Adipocyte (in vitro differentiated cells): ENCODE measurements around the gene AP2A2.
A peak's percentile ranks its signal among the peaks of the same experiment; 100 is the strongest.

ENCODE experiments used
- DNase-seq: peaks from one replicate; pipeline ENCODE4 v3.0.0-alpha.2; 2015; ENCODE audit warnings: low read depth
- H3K27me3 ChIP-seq: replicated peaks from 2 replicates; pipeline ENCODE4 v1.7.0; 2013; ENCODE audit warnings: mild to moderate bottlenecking, low read length, moderate library complexity; ENCODE audit not compliant: control insufficient read depth, insufficient read depth
- H3K36me3 ChIP-seq: 2 replicates; pipeline ENCODE4 v1.7.0; 2013; ENCODE audit warnings: low read length, mild to moderate bottlenecking, moderate library complexity; ENCODE audit not compliant: control insufficient read depth, insufficient read depth, severe bottlenecking
- H3K4me1 ChIP-seq: 2 replicates; pipeline ENCODE4 v1.7.0; 2013; ENCODE audit warnings: mild to moderate bottlenecking, low read length, moderate library complexity; ENCODE audit not compliant: control insufficient read depth, insufficient read depth
- H3K4me3 ChIP-seq: 2 replicates; pipeline ENCODE4 v1.7.0; 2013; ENCODE audit warnings: mild to moderate bottlenecking, low read length, moderate library complexity
- H3K9ac ChIP-seq: 2 replicates; pipeline ENCODE4 v1.7.0; 2013; ENCODE audit warnings: mild to moderate bottlenecking, low read length, moderate library complexity
- H3K9me3 ChIP-seq: 2 replicates; pipeline ENCODE4 v1.7.0; 2013; ENCODE audit warnings: mild to moderate bottlenecking, low read length, moderate library complexity; ENCODE audit not compliant: control insufficient read depth

AP2A2 gene

GRCh38 chr11:925496-926301 is at the start of gene AP2A2:
Gene AP2A2 (plus strand): TSS chr11:925870. CDS start chr11:926022, 152 bp downstream.
- Histone ChIP-seq H3K4me3 (peak within 1 kb of the TSS; percentile 86), H3K9ac (peak within 1 kb of the TSS; percentile 87), H3K4me1 (peaks cover 12% of the 10 kb centered on the region), H3K27me3 (no peaks in the 10 kb centered on the region), H3K9me3 (no peaks in the 10 kb centered on the region), H3K36me3 (peaks cover 13% of the 10 kb centered on the region)
- DNase-seq = peak; percentile 97

DNA sequence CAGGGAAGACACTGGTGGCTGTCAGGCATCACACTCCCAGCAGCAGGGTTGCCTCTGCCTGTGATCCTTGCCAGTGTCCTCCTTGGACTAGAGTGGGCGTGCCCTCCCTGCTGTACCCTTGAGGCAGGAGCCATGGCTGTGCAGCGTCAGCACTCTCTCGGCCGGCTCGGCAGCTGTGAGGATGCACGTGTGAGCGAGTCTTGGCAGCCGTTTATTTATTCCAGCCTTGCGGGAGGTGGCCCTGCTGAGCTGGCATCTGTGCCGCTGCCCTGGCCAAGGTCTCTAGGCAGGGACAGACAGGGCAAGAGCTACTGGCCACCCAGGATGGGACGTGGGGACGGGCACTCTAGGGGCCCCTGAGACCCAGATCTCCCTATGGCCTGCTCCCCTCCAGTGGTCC is 49.1 kb upstream of the AP2A2 start:
- Histone ChIP-seq H3K9ac (no peak overlapping the region), H3K36me3 (peaks cover 15% of the 10 kb centered on the region)
- no peak for DNase-seq

GRCh38 chr11:877565-877964 is 48.1 kb upstream of the AP2A2 start:
- Histone ChIP-seq H3K9ac (no peak overlapping the region), H3K27me3 (no peaks in the 10 kb centered on the region), H3K4me3 (no peak overlapping the region), H3K4me1 (peaks cover 4% of the 10 kb centered on the region), H3K36me3 (peaks cover 15% of the 10 kb centered on the region), H3K9me3 (no peaks in the 10 kb centered on the region)
- no peak for DNase-seq

More for the DNA sequence above, 49.1 kb upstream of the AP2A2 start:
- no peaks in the 10 kb centered on the region for H3K27me3 ChIP-seq
- H3K4me3 ChIP-seq = no peak overlapping the region
- H3K9me3 ChIP-seq = no peaks in the 10 kb centered on the region
- H3K4me1 ChIP-seq = peaks cover 7% of the 10 kb centered on the region

DNA sequence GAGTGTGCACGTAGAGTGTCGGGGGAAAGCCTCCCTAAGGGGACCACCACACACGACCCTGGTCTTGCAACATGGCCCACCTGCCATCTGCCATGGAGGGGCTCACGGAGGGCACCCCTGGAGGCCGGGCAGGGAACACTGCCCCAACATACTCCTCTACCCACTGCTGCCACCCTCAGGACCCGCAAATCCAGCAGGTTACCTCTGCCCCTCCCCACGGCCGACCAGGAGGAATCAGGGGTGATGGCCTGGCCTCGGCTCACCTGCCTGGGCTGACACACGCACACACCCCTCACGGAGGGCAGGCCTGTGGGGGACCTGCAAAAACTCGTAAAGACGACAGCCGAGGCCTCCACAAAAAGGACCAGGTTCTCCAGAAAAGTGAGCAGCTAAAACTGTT is 45.2 kb upstream of the AP2A2 start:
- Histone ChIP-seq H3K27me3 (no peaks in the 10 kb centered on the region), H3K9me3 (no peaks in the 10 kb centered on the region), H3K4me3 (no peak overlapping the region), H3K36me3 (peaks cover 15% of the 10 kb centered on the region), H3K4me1 (peaks cover 4% of the 10 kb centered on the region), H3K9ac (no peak overlapping the region)
- DNase-seq = no peak

DNA sequence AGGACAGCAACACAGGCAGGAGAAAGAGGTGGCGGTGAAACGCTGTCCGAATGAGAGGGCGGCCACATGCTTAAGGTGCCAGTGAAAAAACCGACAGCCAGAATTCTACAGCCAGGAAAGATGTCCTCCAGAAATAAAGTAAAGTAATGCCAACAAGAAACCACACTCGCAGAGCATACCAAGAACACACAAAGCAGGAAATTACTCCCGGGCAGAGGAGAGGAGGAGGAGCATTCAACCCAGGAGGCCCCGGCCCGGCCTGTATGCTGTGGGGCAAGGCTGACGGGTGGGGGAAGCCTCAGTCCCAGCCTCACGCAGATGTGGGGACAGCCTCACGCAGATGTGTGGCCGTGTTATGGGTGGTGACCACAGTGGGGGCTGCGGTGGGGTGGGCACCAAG is 43.1 kb upstream of the AP2A2 start:
- Histone ChIP-seq H3K36me3 (peaks cover 27% of the 10 kb centered on the region), H3K4me3 (no peak overlapping the region), H3K9ac (no peak overlapping the region), H3K9me3 (no peaks in the 10 kb centered on the region), H3K27me3 (no peaks in the 10 kb centered on the region), H3K4me1 (no peaks in the 10 kb centered on the region)
- DNase-seq = peak; percentile 14

DNA sequence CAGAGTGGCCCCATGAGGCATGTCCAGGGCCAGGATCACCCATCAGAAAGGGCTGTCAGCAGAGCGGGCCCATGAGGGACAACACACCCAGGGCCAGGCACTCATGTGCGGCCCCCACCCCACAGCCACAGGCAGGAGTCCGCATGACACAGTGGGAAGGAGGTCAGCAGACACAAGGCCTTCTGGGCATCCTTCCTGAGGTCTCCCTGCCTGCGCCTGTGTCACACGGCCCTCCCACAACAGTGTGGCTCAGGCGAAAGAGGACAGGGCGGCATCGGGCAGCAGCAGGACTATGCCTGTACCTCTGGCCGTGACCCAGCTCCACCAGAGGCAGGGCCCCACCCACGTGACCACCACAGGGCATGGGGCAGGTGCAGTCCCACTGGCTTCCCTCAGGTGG is 42.1 kb upstream of the AP2A2 start:
- Histone ChIP-seq H3K4me3 (no peak overlapping the region), H3K9me3 (no peaks in the 10 kb centered on the region), H3K27me3 (no peaks in the 10 kb centered on the region), H3K9ac (no peak overlapping the region), H3K4me1 (no peaks in the 10 kb centered on the region), H3K36me3 (peaks cover 28% of the 10 kb centered on the region)
- DNase-seq = no peak

DNA sequence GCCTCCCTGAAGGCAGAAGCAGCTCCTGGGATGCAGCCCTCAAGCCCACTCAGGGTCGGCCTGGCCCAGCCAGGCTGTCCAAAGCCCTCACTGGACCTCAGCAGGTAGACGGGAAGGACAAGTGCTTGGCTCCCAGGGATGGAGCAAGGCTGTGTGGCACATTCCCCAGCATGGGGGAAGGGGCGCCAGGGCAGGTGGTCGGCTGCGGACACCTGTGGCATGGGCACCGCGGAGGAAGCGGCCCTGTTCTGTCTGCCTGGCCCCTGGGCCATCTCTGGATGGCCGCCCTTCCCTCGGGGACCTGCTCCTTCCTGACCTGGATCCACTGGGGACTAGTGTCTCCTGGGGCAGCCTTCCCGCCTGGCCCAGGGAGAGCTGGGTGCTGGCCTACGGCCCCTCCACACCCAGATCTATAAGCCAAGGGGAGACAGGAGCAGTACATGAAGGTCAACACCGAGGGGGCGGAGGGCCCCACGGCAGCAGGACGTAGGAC is 41.0 kb upstream of the AP2A2 start:
- no peak overlapping the region for H3K9ac ChIP-seq
- no peak overlapping the region for H3K4me3 ChIP-seq
- no peaks in the 10 kb centered on the region for H3K4me1 ChIP-seq
- H3K27me3 ChIP-seq = no peaks in the 10 kb centered on the region
- no peak for DNase-seq
- H3K9me3 ChIP-seq = no peaks in the 10 kb centered on the region
- peaks cover 22% of the 10 kb centered on the region for H3K36me3 ChIP-seq

- H3K36me3 ChIP-seq = peaks cover 13% of the 10 kb centered on the region
- H3K4me3 ChIP-seq = no peak overlapping the region
- no peaks in the 10 kb centered on the region for H3K4me1 ChIP-seq
- no peaks in the 10 kb centered on the region for H3K9me3 ChIP-seq
- H3K27me3 ChIP-seq = no peaks in the 10 kb centered on the region
- no peak overlapping the region for H3K9ac ChIP-seq
- no peak for DNase-seq
Observed at GRCh38 chr11:886568-886967, 39.1 kb upstream of the AP2A2 start.

GRCh38 chr11:887589-887988 is 38.1 kb upstream of the AP2A2 start:
- no peak for DNase-seq
- no peak overlapping the region for H3K4me3 ChIP-seq
- H3K4me1 ChIP-seq = no peaks in the 10 kb centered on the region
- no peaks in the 10 kb centered on the region for H3K9me3 ChIP-seq
- H3K27me3 ChIP-seq = no peaks in the 10 kb centered on the region
- H3K9ac ChIP-seq = no peak overlapping the region
- H3K36me3 ChIP-seq = peaks cover 13% of the 10 kb centered on the region

- no peak for DNase-seq
- Histone ChIP-seq H3K9me3 (no peaks in the 10 kb centered on the region), H3K36me3 (peaks cover 13% of the 10 kb centered on the region), H3K4me3 (no peak overlapping the region), H3K4me1 (no peaks in the 10 kb centered on the region), H3K27me3 (no peaks in the 10 kb centered on the region), H3K9ac (no peak overlapping the region)
Observed at GRCh38 chr11:888310-889212, 37.1 kb upstream of the AP2A2 start.

DNA sequence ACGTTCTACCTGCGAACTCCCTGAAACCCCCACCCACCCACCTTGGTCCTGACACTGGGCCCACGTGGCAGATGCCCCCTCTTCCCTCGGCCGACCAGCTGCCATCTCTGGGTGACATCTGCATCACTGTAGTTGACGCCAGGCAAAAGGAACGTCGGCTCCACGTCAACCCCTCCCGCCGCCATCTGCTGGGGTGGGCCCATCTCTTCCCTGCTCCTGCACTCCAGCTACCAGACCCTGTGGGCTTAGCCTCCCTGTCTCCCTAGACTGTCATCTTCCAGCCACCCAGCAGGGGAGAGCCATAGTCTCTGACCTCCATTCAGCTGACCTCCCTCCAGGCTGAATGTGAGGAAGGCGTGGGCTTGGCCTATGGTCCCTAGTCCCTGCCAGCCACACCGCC is 36.4 kb upstream of the AP2A2 start:
- no peak overlapping the region for H3K9ac ChIP-seq
- DNase-seq = no peak
- no peaks in the 10 kb centered on the region for H3K27me3 ChIP-seq
- no peaks in the 10 kb centered on the region for H3K9me3 ChIP-seq
- peaks cover 13% of the 10 kb centered on the region for H3K36me3 ChIP-seq
- no peaks in the 10 kb centered on the region for H3K4me1 ChIP-seq
- H3K4me3 ChIP-seq = no peak overlapping the region
